DND-41 (cell line): ENCODE results near the gene CHID1.

Experiments
- EZH2 ChIP-seq: IDR thresholded peaks from 3 replicates; pipeline ENCODE4 v1.6.1; 2012; ENCODE audit warnings: borderline replicate concordance, low read depth, mild to moderate bottlenecking, moderate library complexity, low read length, inconsistent platforms; ENCODE audit not compliant: severe bottlenecking
- TF ChIP-seq, protein P1 (sequence below): IDR thresholded peaks from 2 replicates; pipeline ENCODE4 v1.5.1; 2012; ENCODE audit warnings: borderline replicate concordance, low read length, moderate library complexity, mild to moderate bottlenecking; ENCODE audit not compliant: poor library complexity, severe bottlenecking; ENCODE audit errors: extremely low read depth

DNA sequence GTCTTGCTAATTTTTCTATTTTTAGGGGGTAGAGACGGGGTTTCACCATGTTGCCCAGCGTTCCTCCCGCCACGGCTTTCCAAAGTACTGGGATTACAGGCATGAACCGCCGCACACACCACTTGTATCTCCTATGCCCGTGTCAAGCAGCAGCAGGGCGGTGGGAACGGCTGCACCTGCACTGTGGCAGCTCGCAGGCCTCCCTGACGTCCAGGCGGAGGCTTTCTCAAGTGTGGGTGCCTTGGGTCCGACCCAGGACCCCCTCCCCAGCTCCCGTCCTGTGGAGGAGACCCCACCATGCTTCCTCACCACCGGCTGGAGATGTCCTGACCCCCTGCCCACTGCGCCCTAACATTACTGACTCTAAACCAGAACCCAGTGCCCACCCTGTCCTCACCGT, 42.2 kb downstream of the CHID1 start:
- TF ChIP-seq, protein P1, sequence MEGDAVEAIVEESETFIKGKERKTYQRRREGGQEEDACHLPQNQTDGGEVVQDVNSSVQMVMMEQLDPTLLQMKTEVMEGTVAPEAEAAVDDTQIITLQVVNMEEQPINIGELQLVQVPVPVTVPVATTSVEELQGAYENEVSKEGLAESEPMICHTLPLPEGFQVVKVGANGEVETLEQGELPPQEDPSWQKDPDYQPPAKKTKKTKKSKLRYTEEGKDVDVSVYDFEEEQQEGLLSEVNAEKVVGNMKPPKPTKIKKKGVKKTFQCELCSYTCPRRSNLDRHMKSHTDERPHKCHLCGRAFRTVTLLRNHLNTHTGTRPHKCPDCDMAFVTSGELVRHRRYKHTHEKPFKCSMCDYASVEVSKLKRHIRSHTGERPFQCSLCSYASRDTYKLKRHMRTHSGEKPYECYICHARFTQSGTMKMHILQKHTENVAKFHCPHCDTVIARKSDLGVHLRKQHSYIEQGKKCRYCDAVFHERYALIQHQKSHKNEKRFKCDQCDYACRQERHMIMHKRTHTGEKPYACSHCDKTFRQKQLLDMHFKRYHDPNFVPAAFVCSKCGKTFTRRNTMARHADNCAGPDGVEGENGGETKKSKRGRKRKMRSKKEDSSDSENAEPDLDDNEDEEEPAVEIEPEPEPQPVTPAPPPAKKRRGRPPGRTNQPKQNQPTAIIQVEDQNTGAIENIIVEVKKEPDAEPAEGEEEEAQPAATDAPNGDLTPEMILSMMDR = no peak
- TF ChIP-seq EZH2 = no peak
